ENCODE data around the gene MRPL43.

MRPL43 gene

GRCh38 chr10:100963826-100964225 is 23.5 kb downstream of the MRPL43 start:
- DNase-seq: no peak

- DNase-seq: no peak
Observed at GRCh38 chr10:100962351-100963080, 24.8 kb downstream of the MRPL43 start.

- no peak for DNase-seq
Observed at GRCh38 chr10:100960251-100960650, 27.0 kb downstream of the MRPL43 start.

DNA sequence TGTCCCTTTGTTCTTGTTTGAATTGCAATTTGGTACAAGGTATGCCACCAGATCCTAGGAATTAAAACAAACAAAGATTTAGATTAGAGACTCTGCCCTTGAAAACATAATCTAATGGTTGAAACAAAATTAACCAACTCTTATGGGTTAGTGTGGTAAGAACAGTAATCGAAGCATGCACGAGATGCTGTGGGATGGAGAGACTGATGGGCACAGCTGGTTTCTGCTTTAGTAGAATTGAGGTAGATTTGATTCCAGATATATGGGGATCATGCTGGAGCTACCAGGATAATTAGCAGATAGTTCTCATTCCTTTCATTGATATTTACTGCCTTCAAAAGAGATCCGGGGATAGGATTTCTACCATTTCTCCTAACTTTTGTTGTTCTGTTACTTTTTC is 38.4 kb downstream of the MRPL43 start:
- DNase-seq: no peak

- DNase-seq: no peak
Observed at GRCh38 chr10:100945754-100946153, 41.5 kb downstream of the MRPL43 start.

GRCh38 chr10:100943508-100943907 is 43.8 kb downstream of the MRPL43 start:
- no peak for DNase-seq

GRCh38 chr10:100942229-100942628 is 45.1 kb downstream of the MRPL43 start:
- DNase-seq: no peak

DNA sequence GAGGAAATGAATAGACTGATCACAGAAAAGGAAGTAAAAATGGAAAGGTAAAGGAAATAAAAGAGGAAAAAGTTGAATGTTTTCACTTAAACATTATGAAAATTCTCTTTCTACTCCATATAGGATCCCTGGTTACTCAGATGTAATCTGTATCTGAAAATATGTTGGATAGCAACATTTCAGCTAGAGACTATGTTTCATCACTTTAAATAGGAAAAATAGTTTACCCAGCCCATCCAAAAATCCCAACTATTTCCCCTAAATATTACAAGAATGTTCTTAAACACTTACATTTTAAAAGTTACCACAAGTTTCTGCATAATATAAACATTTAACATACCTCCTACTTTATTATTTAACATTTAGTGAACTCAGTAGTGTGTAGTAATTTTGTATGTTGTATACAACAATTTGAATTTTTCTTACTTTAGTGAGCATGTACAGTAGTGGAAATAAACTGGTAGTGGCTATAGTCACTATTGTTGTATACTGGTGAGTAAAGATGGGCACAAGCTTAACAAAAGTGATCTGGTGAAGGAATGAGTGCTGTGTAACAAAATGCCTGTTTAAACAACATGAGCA is 47.4 kb downstream of the MRPL43 start:
- no peak for DNase-seq
